ENCODE data around the gene NPEPL1. TPM values are rescaled to one million over a fixed set of nuclear protein-coding genes. Genes with fewer than 3 reads are reported as not detected.
"Not testable (repeated sequence)": the region's sequence is repeated elsewhere in the genome, so short reads cannot be mapped to it uniquely, and the experiment has no call there.

NPEPL1 gene
- total RNA-seq, 1 donor from 2014 or later: 33.6 TPM

DNA sequence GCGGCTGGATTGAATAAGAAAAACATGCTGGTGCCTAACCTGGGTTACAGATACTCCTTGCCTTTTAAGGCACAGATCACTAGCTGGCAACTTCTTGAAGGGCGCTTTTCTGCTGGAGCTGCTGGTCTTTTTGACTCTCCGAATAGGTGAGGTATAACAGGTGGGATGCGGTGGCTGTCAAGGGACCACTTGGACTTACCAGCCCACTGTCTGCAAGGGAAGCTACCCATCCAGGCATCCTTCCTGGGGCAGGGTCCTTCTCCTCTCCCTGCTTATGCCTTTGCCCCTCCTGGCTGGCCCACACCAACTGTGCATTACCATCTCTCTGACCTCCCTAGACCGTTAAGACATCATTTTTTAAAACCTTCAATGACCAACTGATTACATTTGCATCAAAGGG lies 57.4 kb downstream of the NPEPL1 start:
- intact Hi-C loops (cut with micrococcal nuclease): no loop called here
- DNase-seq: no peak
- no peak overlapping the region for H3K4me3 ChIP-seq
- no peak overlapping the region for H3K27ac ChIP-seq (replicated peaks)
- peaks cover 4% of the 10 kb centered on the region for H3K4me1 ChIP-seq
- no peaks in the 10 kb centered on the region for H3K36me3 ChIP-seq
- TF ChIP-seq, protein P1, sequence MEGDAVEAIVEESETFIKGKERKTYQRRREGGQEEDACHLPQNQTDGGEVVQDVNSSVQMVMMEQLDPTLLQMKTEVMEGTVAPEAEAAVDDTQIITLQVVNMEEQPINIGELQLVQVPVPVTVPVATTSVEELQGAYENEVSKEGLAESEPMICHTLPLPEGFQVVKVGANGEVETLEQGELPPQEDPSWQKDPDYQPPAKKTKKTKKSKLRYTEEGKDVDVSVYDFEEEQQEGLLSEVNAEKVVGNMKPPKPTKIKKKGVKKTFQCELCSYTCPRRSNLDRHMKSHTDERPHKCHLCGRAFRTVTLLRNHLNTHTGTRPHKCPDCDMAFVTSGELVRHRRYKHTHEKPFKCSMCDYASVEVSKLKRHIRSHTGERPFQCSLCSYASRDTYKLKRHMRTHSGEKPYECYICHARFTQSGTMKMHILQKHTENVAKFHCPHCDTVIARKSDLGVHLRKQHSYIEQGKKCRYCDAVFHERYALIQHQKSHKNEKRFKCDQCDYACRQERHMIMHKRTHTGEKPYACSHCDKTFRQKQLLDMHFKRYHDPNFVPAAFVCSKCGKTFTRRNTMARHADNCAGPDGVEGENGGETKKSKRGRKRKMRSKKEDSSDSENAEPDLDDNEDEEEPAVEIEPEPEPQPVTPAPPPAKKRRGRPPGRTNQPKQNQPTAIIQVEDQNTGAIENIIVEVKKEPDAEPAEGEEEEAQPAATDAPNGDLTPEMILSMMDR (IDR thresholded peaks at IDR 0.05; ENCODE audit: borderline replicate concordance): no peak
- H3K9me3 ChIP-seq (replicated peaks): no peaks in the 10 kb centered on the region
- peaks cover 97% of the 10 kb centered on the region for H3K27me3 ChIP-seq (ENCODE audit: low read depth)

- DNase-seq; H3K9me3 ChIP-seq (replicated peaks); intact Hi-C loops (cut with micrococcal nuclease); H3K4me3 ChIP-seq; H3K27ac ChIP-seq (replicated peaks); H3K4me1 ChIP-seq; H3K36me3 ChIP-seq: not testable (repeated sequence)
- peaks cover 97% of the 10 kb centered on the region for H3K27me3 ChIP-seq (ENCODE audit: low read depth)
These were observed 58.1 kb downstream of the NPEPL1 start for GRCh38 chr20:58750706-58751105.

GRCh38 chr20:58751979-58752378 lies 59.4 kb downstream of the NPEPL1 start:
- intact Hi-C loops (cut with micrococcal nuclease): no loop called here
- Histone ChIP-seq H3K27ac (replicated peaks) (no peak overlapping the region), H3K4me3 (no peak overlapping the region), H3K36me3 (no peaks in the 10 kb centered on the region), H3K4me1 (peaks cover 1% of the 10 kb centered on the region), H3K27me3 (ENCODE audit: low read depth) (peaks cover 92% of the 10 kb centered on the region), H3K9me3 (replicated peaks) (no peaks in the 10 kb centered on the region)
- TF ChIP-seq, protein P1 (IDR thresholded peaks at IDR 0.05; ENCODE audit: borderline replicate concordance): no peak
- DNase-seq: no peak

DNA sequence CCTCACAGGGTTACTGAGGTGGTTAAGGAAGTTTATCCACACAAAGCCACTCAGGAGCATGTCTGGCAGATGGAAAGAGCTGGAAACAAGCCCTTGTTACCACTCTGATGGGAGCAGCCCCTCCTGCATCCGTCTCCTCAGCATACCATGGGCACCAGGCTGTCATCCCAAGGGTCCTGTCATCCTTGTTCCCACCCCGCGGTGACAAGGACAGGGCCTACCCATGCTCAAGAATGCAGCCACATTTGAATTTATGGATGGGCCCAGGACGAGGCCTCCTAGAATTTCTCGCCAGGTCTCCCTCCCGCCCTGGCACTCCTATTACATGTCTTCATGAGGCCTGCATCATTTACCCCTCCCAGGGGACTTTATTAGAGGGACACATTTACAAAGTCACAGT lies 60.0 kb downstream of the NPEPL1 start:
- Histone ChIP-seq H3K36me3 (no peaks in the 10 kb centered on the region), H3K4me1 (no peaks in the 10 kb centered on the region), H3K9me3 (replicated peaks) (no peaks in the 10 kb centered on the region), H3K4me3 (no peak overlapping the region), H3K27me3 (ENCODE audit: low read depth) (peaks cover 86% of the 10 kb centered on the region), H3K27ac (replicated peaks) (no peak overlapping the region)
- intact Hi-C loops (cut with micrococcal nuclease): no loop called here
- TF ChIP-seq, protein P1 (IDR thresholded peaks at IDR 0.05; ENCODE audit: borderline replicate concordance): no peak
- no peak for DNase-seq

GRCh38 chr20:58753267-58753921 lies 60.8 kb downstream of the NPEPL1 start:
- Histone ChIP-seq H3K27me3 (ENCODE audit: low read depth) (peaks cover 80% of the 10 kb centered on the region), H3K36me3 (no peaks in the 10 kb centered on the region), H3K4me1 (no peaks in the 10 kb centered on the region), H3K9me3 (replicated peaks) (no peaks in the 10 kb centered on the region), H3K4me3 (no peak overlapping the region), H3K27ac (replicated peaks) (no peak overlapping the region)
- TF ChIP-seq, protein P1 (IDR thresholded peaks at IDR 0.05; ENCODE audit: borderline replicate concordance): no peak
- intact Hi-C loops (cut with micrococcal nuclease): no loop called here
- DNase-seq: no peak

- no peaks in the 10 kb centered on the region for H3K36me3 ChIP-seq
- TF ChIP-seq, protein P1 (IDR thresholded peaks at IDR 0.05; ENCODE audit: borderline replicate concordance): no peak
- DNase-seq: no peak
- no peaks in the 10 kb centered on the region for H3K4me1 ChIP-seq
- no peak overlapping the region for H3K4me3 ChIP-seq
- H3K9me3 ChIP-seq (replicated peaks): no peaks in the 10 kb centered on the region
- H3K27ac ChIP-seq (replicated peaks): no peak overlapping the region
- intact Hi-C loops (cut with micrococcal nuclease): no loop called here
- peaks cover 79% of the 10 kb centered on the region for H3K27me3 ChIP-seq (ENCODE audit: low read depth)
These were observed 61.4 kb downstream of the NPEPL1 start for GRCh38 chr20:58753922-58754551.
